Fibroblast of mammary gland (primary cell): ENCODE results near the gene TOB2.

Source experiments
- DNase-seq: peaks from one replicate; pipeline ENCODE4 v3.0.0-alpha.2; 2010; ENCODE audit warnings: low read depth
- H3K4me3 ChIP-seq: 2 replicates; pipeline ENCODE4 v1.5.1; 2011; ENCODE audit warnings: low read depth, mild to moderate bottlenecking, low read length, moderate library complexity; ENCODE audit not compliant: control insufficient read depth
- CTCF ChIP-seq: conservative IDR thresholded peaks from 2 replicates; pipeline ENCODE4 v1.5.1; 2011; ENCODE audit warnings: low read depth, low read length, inconsistent platforms; ENCODE audit not compliant: control insufficient read depth, insufficient read depth

The TOB2 gene

GRCh38 chr22:41398921-41399320, 47.7 kb downstream of the TOB2 start:
- no peak for TF ChIP-seq CTCF
- no peak overlapping the region for H3K4me3 ChIP-seq
- no peak for DNase-seq

GRCh38 chr22:41397143-41397811, 49.3 kb downstream of the TOB2 start:
- DNase-seq, result no peak
- TF ChIP-seq CTCF, result no peak
- no peak overlapping the region for H3K4me3 ChIP-seq

GRCh38 chr22:41395531-41396240, 50.9 kb downstream of the TOB2 start:
- no peak for DNase-seq
- H3K4me3 ChIP-seq, result no peak overlapping the region
- TF ChIP-seq CTCF, result no peak

- TF ChIP-seq CTCF, result no peak
- DNase-seq, result no peak
- no peak overlapping the region for H3K4me3 ChIP-seq
These were observed 52.6 kb downstream of the TOB2 start for GRCh38 chr22:41394012-41394356.

- TF ChIP-seq CTCF, result no peak
- no peak overlapping the region for H3K4me3 ChIP-seq
- no peak for DNase-seq
These were observed 59.3 kb downstream of the TOB2 start for GRCh38 chr22:41387341-41387740.

GRCh38 chr22:41384128-41384527, 62.5 kb downstream of the TOB2 start:
- TF ChIP-seq CTCF, result no peak
- no peak overlapping the region for H3K4me3 ChIP-seq
- DNase-seq, result no peak
